ENCODE results near the gene FRY. TPM values are rescaled to one million over a fixed set of nuclear protein-coding genes. Genes with fewer than 3 reads are reported as not detected.
A peak's percentile ranks its signal among the peaks of the same experiment; 100 is the strongest.

FRY gene
- total and polyA plus RNA-seq, 2 of the 13 experiments (the other 11 are each of a cell fraction or from before 2014, with no cell fraction given) = 8.2 to 13.1 TPM

GRCh38 chr13:32045982-32046785, 14.6 kb downstream of the FRY start (continued):
- TF ChIP-seq, protein P1, sequence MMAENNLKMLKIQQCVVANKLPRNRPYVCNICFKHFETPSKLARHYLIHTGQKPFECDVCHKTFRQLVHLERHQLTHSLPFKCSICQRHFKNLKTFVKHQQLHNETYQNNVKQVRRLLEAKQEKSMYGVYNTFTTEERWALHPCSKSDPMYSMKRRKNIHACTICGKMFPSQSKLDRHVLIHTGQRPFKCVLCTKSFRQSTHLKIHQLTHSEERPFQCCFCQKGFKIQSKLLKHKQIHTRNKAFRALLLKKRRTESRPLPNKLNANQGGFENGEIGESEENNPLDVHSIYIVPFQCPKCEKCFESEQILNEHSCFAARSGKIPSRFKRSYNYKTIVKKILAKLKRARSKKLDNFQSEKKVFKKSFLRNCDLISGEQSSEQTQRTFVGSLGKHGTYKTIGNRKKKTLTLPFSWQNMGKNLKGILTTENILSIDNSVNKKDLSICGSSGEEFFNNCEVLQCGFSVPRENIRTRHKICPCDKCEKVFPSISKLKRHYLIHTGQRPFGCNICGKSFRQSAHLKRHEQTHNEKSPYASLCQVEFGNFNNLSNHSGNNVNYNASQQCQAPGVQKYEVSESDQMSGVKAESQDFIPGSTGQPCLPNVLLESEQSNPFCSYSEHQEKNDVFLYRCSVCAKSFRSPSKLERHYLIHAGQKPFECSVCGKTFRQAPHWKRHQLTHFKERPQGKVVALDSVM (CRISPR knock-in tag; IDR thresholded peaks at IDR 0.05) = 0 out of 2 replicates have a peak, but pooled peaks have one; percentile 14
- TF ChIP-seq YY1 (IDR thresholded peaks at IDR 0.05; ENCODE audit: insufficient read depth, insufficient replicate concordance, low read depth, low read length) (no peak), XBP1 (CRISPR knock-in tag; IDR thresholded peaks at IDR 0.05) (no peak), TOPORS (CRISPR knock-in tag; IDR thresholded peaks at IDR 0.05) (no peak), ZNF792 (CRISPR knock-in tag; IDR thresholded peaks at IDR 0.05) (no peak), ELF3 (CRISPR knock-in tag; IDR thresholded peaks at IDR 0.05) (no peak; the same call in none of the 2 replicates), ZNF256 (CRISPR knock-in tag; conservative IDR thresholded peaks at IDR 0.05) (no peak), FOSL1 (CRISPR knock-in tag; IDR thresholded peaks at IDR 0.05; ENCODE audit: borderline replicate concordance) (no peak), CBX2 (IDR thresholded peaks at IDR 0.05; ENCODE audit: low read depth, low read length) (no peak), CBX2 (CRISPR knock-in tag; IDR thresholded peaks at IDR 0.05; ENCODE audit: low read depth) (no peak), GTF3A (CRISPR knock-in tag; conservative IDR thresholded peaks at IDR 0.05) (no peak), ZNF460 (CRISPR knock-in tag; IDR thresholded peaks at IDR 0.05; ENCODE audit: borderline replicate concordance) (no peak), ZNF567 (CRISPR knock-in tag; IDR thresholded peaks at IDR 0.05; ENCODE audit: borderline replicate concordance) (no peak), ZNF496 (CRISPR knock-in tag; IDR thresholded peaks at IDR 0.05; ENCODE audit: insufficient replicate concordance) (no peak), ZNF207 (IDR thresholded peaks at IDR 0.05; ENCODE audit: borderline replicate concordance) (no peak), GABPA (IDR thresholded peaks at IDR 0.05; ENCODE audit: low read depth, low read length) (no peak), GABPA (CRISPR knock-in tag; IDR thresholded peaks at IDR 0.05; ENCODE audit: low read depth) (no peak), U2AF2 (IDR thresholded peaks at IDR 0.05; ENCODE audit: low read depth, low read length) (no peak), RNF219 (CRISPR knock-in tag; IDR thresholded peaks at IDR 0.05) (no peak), ZNF589 (CRISPR knock-in tag; conservative IDR thresholded peaks at IDR 0.05) (no peak), FOXM1 (CRISPR knock-in tag; IDR thresholded peaks at IDR 0.05) (no peak), KLF12 (CRISPR knock-in tag; IDR thresholded peaks at IDR 0.05; ENCODE audit: borderline replicate concordance) (no peak), ZNF350 (CRISPR knock-in tag; IDR thresholded peaks at IDR 0.05; ENCODE audit: borderline replicate concordance, low read depth) (no peak), ZNF225 (CRISPR knock-in tag; IDR thresholded peaks at IDR 0.05) (no peak)
- TF ChIP-seq, protein P2, sequence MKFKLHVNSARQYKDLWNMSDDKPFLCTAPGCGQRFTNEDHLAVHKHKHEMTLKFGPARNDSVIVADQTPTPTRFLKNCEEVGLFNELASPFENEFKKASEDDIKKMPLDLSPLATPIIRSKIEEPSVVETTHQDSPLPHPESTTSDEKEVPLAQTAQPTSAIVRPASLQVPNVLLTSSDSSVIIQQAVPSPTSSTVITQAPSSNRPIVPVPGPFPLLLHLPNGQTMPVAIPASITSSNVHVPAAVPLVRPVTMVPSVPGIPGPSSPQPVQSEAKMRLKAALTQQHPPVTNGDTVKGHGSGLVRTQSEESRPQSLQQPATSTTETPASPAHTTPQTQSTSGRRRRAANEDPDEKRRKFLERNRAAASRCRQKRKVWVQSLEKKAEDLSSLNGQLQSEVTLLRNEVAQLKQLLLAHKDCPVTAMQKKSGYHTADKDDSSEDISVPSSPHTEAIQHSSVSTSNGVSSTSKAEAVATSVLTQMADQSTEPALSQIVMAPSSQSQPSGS (CRISPR knock-in tag; IDR thresholded peaks at IDR 0.05) = peak; percentile 77; the same call in 1 of the 2 replicates
- TF ChIP-seq, protein P3, sequence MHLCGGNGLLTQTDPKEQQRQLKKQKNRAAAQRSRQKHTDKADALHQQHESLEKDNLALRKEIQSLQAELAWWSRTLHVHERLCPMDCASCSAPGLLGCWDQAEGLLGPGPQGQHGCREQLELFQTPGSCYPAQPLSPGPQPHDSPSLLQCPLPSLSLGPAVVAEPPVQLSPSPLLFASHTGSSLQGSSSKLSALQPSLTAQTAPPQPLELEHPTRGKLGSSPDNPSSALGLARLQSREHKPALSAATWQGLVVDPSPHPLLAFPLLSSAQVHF (CRISPR knock-in tag; IDR thresholded peaks at IDR 0.05) = no peak

All from HepG2 (cell line).